ENCODE data around the gene SCP2D1.

GRCh38 chr20:18801516-18801915 lies 12.1 kb upstream of the SCP2D1 start:
- TF ChIP-seq, protein P1, sequence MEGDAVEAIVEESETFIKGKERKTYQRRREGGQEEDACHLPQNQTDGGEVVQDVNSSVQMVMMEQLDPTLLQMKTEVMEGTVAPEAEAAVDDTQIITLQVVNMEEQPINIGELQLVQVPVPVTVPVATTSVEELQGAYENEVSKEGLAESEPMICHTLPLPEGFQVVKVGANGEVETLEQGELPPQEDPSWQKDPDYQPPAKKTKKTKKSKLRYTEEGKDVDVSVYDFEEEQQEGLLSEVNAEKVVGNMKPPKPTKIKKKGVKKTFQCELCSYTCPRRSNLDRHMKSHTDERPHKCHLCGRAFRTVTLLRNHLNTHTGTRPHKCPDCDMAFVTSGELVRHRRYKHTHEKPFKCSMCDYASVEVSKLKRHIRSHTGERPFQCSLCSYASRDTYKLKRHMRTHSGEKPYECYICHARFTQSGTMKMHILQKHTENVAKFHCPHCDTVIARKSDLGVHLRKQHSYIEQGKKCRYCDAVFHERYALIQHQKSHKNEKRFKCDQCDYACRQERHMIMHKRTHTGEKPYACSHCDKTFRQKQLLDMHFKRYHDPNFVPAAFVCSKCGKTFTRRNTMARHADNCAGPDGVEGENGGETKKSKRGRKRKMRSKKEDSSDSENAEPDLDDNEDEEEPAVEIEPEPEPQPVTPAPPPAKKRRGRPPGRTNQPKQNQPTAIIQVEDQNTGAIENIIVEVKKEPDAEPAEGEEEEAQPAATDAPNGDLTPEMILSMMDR (conservative IDR thresholded peaks at IDR 0.05 in 1 of 2, IDR thresholded peaks at IDR 0.05 in 1 of 2; ENCODE audit: low read depth in 1 of 2, low read length in 2 of 2): no peak
- no peak for TF ChIP-seq EZH2 (IDR thresholded peaks at IDR 0.05; ENCODE audit: low read length, missing control alignments)

Measured in fibroblast of lung (primary cell).